MM.1S (cell line): ENCODE results near the gene JAK2.
"Not testable (repeated sequence)": the region's sequence is repeated elsewhere in the genome, so short reads cannot be mapped to it uniquely, and the experiment has no call there.

ENCODE experiments used
- DNase-seq: peaks from one replicate; pipeline ENCODE4 v3.0.0-alpha.2; 2015
- H2AFZ ChIP-seq: fragments of 300-600 bp; sonication (generic); 2 replicates; pipeline ENCODE4 v1.6.0; 2016; ENCODE audit warnings: antibody characterized with exemption, low read length
- H3F3A ChIP-seq: fragments of 300-600 bp; sonication (generic); 2 replicates; pipeline ENCODE4 v1.6.1; 2016; ENCODE audit warnings: mild to moderate bottlenecking, antibody characterized with exemption, low read length, moderate library complexity, mixed read lengths; ENCODE audit not compliant: insufficient read depth
- H3K27ac ChIP-seq: fragments of 300-600 bp; sonication (generic); 2 replicates; pipeline ENCODE4 v1.5.1; 2016; ENCODE audit warnings: mild to moderate bottlenecking, low read length
- H3K27me3 ChIP-seq: fragments of 300-600 bp; sonication (generic); replicated peaks from 2 replicates; pipeline ENCODE4 v1.6.0; 2016; ENCODE audit warnings: low read length; ENCODE audit not compliant: insufficient read depth
- H3K36me3 ChIP-seq: fragments of 300-600 bp; sonication (generic); replicated peaks from 2 replicates; pipeline ENCODE4 v1.6.1; 2016; ENCODE audit warnings: mild to moderate bottlenecking, low read length, mixed read lengths; ENCODE audit not compliant: insufficient read depth
- H3K4me1 ChIP-seq: fragments of 300-600 bp; sonication (generic); 2 replicates; pipeline ENCODE4 v1.6.1; 2016; ENCODE audit warnings: low read length, mixed read lengths
- H3K4me2 ChIP-seq: fragments of 300-600 bp; sonication (generic); 2 replicates; pipeline ENCODE4 v1.6.0; 2016; ENCODE audit warnings: low read depth, low read length
- H3K4me3 ChIP-seq: fragments of 300-600 bp; sonication (generic); 2 replicates; pipeline ENCODE4 v1.5.1; 2016; ENCODE audit warnings: low read length, mixed read lengths
- H3K79me2 ChIP-seq: fragments of 300-600 bp; sonication (generic); 2 replicates; pipeline ENCODE4 v1.6.1; 2016; ENCODE audit warnings: mixed run types, low read length, mixed read lengths
- H3K9ac ChIP-seq: fragments of 300-600 bp; sonication (generic); 2 replicates; pipeline ENCODE4 v1.6.1; 2016; ENCODE audit warnings: low read length, mixed read lengths
- H3K9me2 ChIP-seq: fragments of 300-600 bp; sonication (generic); replicated peaks from 2 replicates; pipeline ENCODE4 v1.6.1; 2016; ENCODE audit warnings: mild to moderate bottlenecking, low read length, mixed read lengths; ENCODE audit not compliant: insufficient read depth
- H3K9me3 ChIP-seq: fragments of 300-600 bp; sonication (generic); replicated peaks from 2 replicates; pipeline ENCODE4 v1.6.1; 2016; ENCODE audit warnings: mild to moderate bottlenecking, low read length, mixed read lengths; ENCODE audit not compliant: insufficient read depth
- H4K20me1 ChIP-seq: fragments of 300-600 bp; sonication (generic); 2 replicates; pipeline ENCODE4 v1.6.1; 2016; ENCODE audit warnings: mild to moderate bottlenecking, low read length, moderate library complexity, mixed read lengths; ENCODE audit not compliant: insufficient read depth
- CTCF ChIP-seq: fragments of 300-600 bp; sonication (generic); IDR thresholded peaks from 2 replicates; pipeline ENCODE4 v1.5.1; 2016; ENCODE audit warnings: antibody characterized with exemption, low read length, mixed read lengths
- EZH2 ChIP-seq: fragments of 300-600 bp; sonication (generic); optimal IDR thresholded peaks from 2 replicates; pipeline ENCODE3; 2017; ENCODE audit warnings: low read depth, mild to moderate bottlenecking, antibody characterized with exemption, low read length, mixed read lengths
- EZH2phosphoT487 ChIP-seq: fragments of 300-600 bp; sonication (generic); IDR thresholded peaks from 2 replicates; pipeline ENCODE4 v1.6.1; 2018; ENCODE audit warnings: antibody characterized with exemption, low read length

JAK2 gene

GRCh38 chr9:5085993-5086392 lies 100.9 kb downstream of the JAK2 start:
- Histone ChIP-seq H4K20me1 (no peaks in the 10 kb centered on the region), H3F3A (no peaks in the 10 kb centered on the region), H3K9me2 (no peaks in the 10 kb centered on the region), H3K4me1 (no peaks in the 10 kb centered on the region), H3K4me3 (no peak overlapping the region), H3K36me3 (no peaks in the 10 kb centered on the region), H3K27ac (no peak overlapping the region), H3K4me2 (no peak overlapping the region), H3K79me2 (no peaks in the 10 kb centered on the region), H3K9me3 (no peaks in the 10 kb centered on the region), H3K9ac (no peak overlapping the region), H3K27me3 (no peaks in the 10 kb centered on the region), H2AFZ (no peak overlapping the region)
- no peak for DNase-seq
- no peak for TF ChIP-seq EZH2phosphoT487
- TF ChIP-seq CTCF, result no peak
- no peak for TF ChIP-seq EZH2

- no peak overlapping the region for H3K4me2 ChIP-seq
- H3K27ac ChIP-seq, result no peak overlapping the region
- TF ChIP-seq CTCF, result no peak
- H3K4me3 ChIP-seq, result no peak overlapping the region
- H3K36me3 ChIP-seq, result no peaks in the 10 kb centered on the region
- H3K27me3 ChIP-seq, result no peaks in the 10 kb centered on the region
- H3K9me2 ChIP-seq, result no peaks in the 10 kb centered on the region
- H4K20me1 ChIP-seq, result no peaks in the 10 kb centered on the region
- no peaks in the 10 kb centered on the region for H3K9me3 ChIP-seq
- H3K9ac ChIP-seq, result no peak overlapping the region
- no peaks in the 10 kb centered on the region for H3K4me1 ChIP-seq
- no peak for DNase-seq
- H3F3A ChIP-seq, result no peaks in the 10 kb centered on the region
- no peak overlapping the region for H2AFZ ChIP-seq
- H3K79me2 ChIP-seq, result no peaks in the 10 kb centered on the region
Observed at GRCh38 chr9:5089737-5090136, 104.7 kb downstream of the JAK2 start.

- H3F3A ChIP-seq, result no peaks in the 10 kb centered on the region
- no peaks in the 10 kb centered on the region for H3K9me3 ChIP-seq
- no peak overlapping the region for H3K9ac ChIP-seq
- no peak for DNase-seq
- no peak overlapping the region for H2AFZ ChIP-seq
- no peak overlapping the region for H3K4me2 ChIP-seq
- no peak overlapping the region for H3K4me3 ChIP-seq
- H3K9me2 ChIP-seq, result no peaks in the 10 kb centered on the region
- no peaks in the 10 kb centered on the region for H3K36me3 ChIP-seq
- no peaks in the 10 kb centered on the region for H4K20me1 ChIP-seq
- no peaks in the 10 kb centered on the region for H3K27me3 ChIP-seq
- no peaks in the 10 kb centered on the region for H3K4me1 ChIP-seq
- no peaks in the 10 kb centered on the region for H3K79me2 ChIP-seq
- H3K27ac ChIP-seq, result no peak overlapping the region
- no peak for TF ChIP-seq CTCF
- TF ChIP-seq EZH2, result no peak
- TF ChIP-seq EZH2phosphoT487, result no peak
Observed at GRCh38 chr9:5095795-5096194, 110.7 kb downstream of the JAK2 start.

GRCh38 chr9:5099466-5099865 lies 114.4 kb downstream of the JAK2 start:
- no peak overlapping the region for H3K27ac ChIP-seq
- H3K27me3 ChIP-seq, result no peaks in the 10 kb centered on the region
- H3K4me1 ChIP-seq, result no peaks in the 10 kb centered on the region
- H3K36me3 ChIP-seq, result no peaks in the 10 kb centered on the region
- no peaks in the 10 kb centered on the region for H4K20me1 ChIP-seq
- no peak overlapping the region for H3K4me2 ChIP-seq
- no peak overlapping the region for H3K9ac ChIP-seq
- H2AFZ ChIP-seq, result no peak overlapping the region
- H3K9me3 ChIP-seq, result no peaks in the 10 kb centered on the region
- H3K79me2 ChIP-seq, result no peaks in the 10 kb centered on the region
- DNase-seq, result no peak
- H3K4me3 ChIP-seq, result no peak overlapping the region
- no peaks in the 10 kb centered on the region for H3F3A ChIP-seq
- TF ChIP-seq CTCF (no peak), EZH2 (no peak), EZH2phosphoT487 (no peak)
- H3K9me2 ChIP-seq, result no peaks in the 10 kb centered on the region

- H3K4me2 ChIP-seq, H3K36me3 ChIP-seq, H3K79me2 ChIP-seq, H3K9me3 ChIP-seq, H2AFZ ChIP-seq, H3K9me2 ChIP-seq, H3K9ac ChIP-seq, H3K27ac ChIP-seq, H3F3A ChIP-seq, H3K27me3 ChIP-seq, H4K20me1 ChIP-seq, H3K4me3 ChIP-seq, H3K4me1 ChIP-seq, DNase-seq: not testable (repeated sequence)
Observed at GRCh38 chr9:5101127-5101526, 116.1 kb downstream of the JAK2 start.
